Inferior parietal cortex (tissue), 1 donor: Measurements from ENCODE around the gene SSMEM1.
"Not testable (repeated sequence)": the region's sequence is repeated elsewhere in the genome, so short reads cannot be mapped to it uniquely, and the experiment has no call there.

Experiments used
- DNase-seq: peaks from one replicate; pipeline ENCODE4 v3.0.0-alpha.2; 2016; ENCODE audit errors: extremely low spot score

SSMEM1 gene

GRCh38 chr7:130207642-130208041 lies at the start of gene SSMEM1:
TSS of gene SSMEM1 (plus strand) at chr7:130207860. CDS start at chr7:130207911, 51 bp downstream.
- no peak for DNase-seq

DNA sequence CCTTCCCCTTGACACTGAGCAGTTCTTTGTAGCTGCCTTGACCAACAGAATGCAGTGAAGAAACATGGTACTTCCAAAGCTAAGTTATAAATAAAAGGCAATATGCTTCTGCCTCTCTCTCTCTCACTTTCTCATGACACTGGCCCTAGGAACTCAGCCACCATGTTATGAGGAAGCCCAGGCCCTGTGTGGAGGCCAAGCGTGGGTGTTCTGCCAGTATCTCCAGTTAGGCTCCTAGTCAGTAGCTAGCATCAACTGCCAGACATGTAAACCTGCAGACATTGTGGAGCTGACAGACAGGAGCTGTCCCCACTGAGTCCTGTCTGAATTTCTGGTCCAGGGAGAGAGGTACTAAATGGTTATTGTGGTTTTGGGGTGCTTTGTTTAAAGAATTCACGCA lies 47.6 kb upstream of the SSMEM1 start:
- DNase-seq = no peak

GRCh38 chr7:130160455-130160854 lies 47.2 kb upstream of the SSMEM1 start:
- DNase-seq = no peak

DNA sequence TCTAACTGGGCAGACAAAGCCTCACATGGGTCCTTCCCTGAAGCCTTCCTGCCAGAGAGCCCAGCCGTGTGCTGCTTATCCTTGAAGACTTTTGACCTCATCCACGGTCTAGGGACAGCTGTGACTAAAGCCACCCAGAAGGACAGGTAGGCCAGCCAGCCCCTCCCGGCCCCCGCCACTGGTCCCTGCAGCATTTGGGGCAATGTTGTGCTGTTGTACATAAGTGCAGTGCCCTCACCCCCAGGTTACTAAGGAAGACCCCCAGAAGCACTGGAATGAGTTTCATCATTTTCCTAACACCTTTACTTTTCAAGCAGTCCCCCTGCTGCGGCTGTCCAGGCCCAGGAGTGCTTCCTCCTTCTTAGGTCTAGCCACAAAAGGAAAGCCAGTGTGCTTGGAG lies 45.5 kb upstream of the SSMEM1 start:
- DNase-seq = no peak

- no peak for DNase-seq
Observed at GRCh38 chr7:130174237-130174959, 33.3 kb upstream of the SSMEM1 start.

GRCh38 chr7:130178251-130178650 lies 29.4 kb upstream of the SSMEM1 start:
- no peak for DNase-seq

DNA sequence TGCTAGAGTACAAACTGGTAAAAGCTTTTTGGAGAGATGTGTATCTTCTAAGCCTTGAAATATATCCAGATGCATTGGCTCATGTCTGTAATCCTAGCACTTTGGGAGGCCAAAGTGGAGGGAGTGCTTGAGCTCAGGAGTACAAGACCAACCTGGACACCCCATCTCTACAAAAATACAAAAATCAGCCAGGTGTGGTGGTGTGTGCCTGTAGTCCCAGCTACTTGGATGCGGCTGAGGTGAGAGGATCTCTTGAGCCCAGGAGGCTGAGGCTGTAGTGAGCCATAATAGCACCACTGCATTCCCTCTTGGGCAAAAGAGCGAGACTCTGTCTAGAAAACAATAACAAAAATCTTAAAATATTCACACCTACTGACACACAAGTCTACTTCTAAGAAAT lies 28.0 kb upstream of the SSMEM1 start:
- DNase-seq = no peak

DNA sequence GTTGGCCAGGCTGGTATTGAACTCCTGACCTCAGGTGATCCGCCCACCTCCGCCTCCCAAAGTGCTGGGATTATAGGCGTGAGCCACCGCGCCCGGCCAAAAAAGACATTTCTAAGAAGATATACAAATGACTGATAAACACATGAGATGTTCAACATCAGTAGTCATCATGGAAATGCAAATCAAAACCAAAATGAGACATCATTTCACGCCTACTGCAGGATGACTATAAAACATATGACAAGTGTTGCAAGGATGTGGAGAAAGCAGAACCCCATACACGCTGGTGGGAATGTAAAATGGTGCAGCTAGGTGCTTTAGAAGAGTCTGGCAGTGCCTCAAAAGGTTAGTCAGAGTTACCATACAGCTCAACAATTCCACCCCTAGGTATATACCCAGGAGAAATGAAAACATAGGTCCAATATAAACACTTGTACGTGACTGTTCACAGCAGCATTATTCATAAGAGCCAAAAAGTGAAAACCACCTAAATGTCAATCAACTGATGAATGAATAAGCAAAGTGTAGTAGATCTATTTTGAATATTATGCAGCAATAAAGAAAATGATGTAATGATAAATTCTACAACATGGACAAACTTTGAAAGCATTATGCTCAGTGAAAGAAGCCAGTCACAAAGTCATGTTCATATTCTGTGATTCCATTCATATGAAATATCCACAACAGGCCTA lies 26.9 kb upstream of the SSMEM1 start:
- DNase-seq = peak; percentile 8

DNA sequence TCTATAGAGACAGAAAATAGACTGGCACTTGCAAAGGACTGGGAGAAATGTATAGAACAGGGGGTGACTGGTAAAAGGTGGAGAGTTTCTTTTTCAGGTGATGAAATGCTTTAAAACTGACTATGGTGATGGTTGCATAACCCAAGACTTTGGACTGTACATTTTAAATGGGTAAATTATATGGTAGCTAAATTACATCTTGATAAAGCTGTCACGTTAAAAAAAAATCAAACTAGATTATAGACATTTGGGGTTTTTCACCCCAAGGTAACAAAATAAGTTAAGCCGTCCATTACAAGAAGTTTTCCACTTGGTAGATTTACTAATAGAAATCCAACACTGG lies 26.4 kb upstream of the SSMEM1 start:
- no peak for DNase-seq

DNA sequence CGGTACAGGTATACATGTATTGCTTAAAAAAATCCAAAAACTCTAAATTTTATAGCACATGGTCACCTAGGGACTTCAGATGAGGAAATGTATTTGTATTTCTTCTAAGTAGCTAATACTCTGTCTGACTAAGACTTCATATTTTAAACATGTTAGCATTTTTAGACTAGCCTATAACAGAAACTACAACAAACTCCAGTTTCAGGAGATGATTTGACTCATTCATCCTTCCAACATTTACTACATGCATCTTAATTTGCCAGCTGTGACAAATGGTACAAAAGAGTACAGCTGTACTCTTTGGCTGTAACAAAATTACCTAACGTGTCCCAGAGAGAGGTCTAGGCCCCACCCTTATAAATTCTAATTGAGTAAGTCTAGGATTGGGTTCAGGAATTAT lies 24.7 kb upstream of the SSMEM1 start:
- no peak for DNase-seq

DNA sequence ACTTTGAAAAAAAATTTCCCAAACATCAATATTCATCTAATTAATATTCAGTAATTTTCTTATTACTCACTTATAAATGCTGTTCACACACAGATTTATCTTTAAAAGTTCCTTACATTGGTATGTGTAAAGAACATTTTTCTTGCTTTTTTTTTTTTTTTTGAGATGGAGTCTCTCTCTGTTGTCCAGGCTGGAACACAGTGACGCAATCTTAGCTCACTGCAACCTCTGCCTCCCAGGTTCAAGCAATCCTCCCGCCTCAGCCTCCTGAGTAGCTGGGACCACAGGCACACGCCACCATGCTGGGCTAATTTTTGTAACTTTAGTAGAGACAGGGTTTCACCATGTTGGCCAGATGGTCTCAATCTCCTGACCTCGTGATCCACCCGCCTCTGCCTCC lies 23.3 kb upstream of the SSMEM1 start:
- not testable (repeated sequence) for DNase-seq

DNA sequence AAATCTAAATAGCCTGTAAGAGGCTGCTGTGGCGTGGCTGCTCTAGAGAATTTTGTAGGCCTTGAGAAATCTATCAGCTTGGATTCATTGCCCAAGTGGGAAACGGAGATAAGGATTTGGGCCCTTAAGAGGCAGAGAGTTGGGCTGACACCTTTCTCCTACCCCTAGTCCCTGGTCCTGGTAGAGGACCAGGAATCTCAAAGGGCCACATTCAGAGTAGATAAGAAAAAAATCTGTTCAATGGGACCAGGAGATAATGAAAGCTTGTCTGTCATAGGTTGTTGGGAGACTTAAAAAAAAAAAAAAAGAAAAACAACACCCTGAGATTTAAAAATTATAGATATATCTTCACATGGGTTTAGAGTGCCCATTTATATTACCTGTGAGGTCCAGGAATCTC lies 20.3 kb upstream of the SSMEM1 start:
- no peak for DNase-seq

- DNase-seq = no peak
Observed at GRCh38 chr7:130189343-130189742, 18.3 kb upstream of the SSMEM1 start.

DNA sequence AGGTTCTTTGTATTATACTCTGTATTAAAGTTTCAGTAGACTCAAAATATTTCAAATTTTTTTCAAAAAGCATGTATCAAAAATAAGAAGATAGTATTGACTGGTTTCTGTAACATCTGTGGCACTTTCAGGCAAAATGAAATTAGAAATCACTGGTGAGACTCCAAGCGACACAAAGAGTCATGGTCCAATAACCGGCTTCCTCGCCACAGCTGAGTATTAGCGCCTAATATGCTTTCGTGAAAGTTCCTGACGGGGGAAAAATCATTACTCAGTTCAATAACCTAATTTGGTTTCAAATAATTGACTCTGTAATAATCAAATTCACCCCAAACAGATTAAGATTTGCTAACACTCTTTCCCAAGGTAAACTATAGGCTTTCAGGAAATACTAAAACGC lies 15.9 kb upstream of the SSMEM1 start:
- no peak for DNase-seq

DNA sequence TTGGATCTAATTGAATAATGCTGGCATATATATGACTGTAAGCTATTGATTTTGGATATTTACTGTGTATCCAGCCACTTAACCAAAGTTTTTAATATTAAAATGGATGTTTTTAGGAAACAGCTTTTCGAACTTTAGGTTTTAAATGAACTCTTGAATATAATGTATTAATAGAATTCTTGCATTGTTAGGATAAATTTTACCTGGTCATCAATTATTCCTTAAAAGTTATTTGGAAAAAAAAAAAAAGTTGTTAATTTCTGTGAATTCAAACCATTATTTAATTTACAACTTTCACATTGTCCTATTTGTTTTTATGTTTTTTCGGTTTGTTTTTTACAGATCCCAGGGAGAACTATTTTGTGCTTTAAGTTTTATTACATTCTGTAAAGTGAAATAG lies 12.3 kb upstream of the SSMEM1 start:
- no peak for DNase-seq

GRCh38 chr7:130196476-130196875 lies 11.2 kb upstream of the SSMEM1 start:
- no peak for DNase-seq

DNA sequence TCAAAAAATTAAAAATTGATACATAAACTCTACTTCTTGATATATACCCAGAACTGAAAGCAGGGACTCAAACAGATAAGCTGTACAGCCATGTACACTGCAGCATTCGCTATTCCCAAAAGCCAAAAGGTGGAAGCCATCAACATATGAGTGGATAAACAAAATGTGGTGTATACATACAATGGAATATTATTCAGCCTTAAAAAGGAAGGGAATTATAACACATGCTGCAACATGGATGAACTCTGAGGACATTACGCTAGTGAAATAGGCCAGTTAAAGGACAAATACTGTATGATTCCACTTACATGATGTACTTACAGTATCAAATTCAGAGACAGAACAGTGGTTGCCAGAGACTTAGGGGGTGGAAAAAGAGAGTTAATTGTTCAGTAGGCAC lies 10.6 kb upstream of the SSMEM1 start:
- DNase-seq = no peak

- DNase-seq = no peak
Observed at GRCh38 chr7:130201796-130202195, 5.9 kb upstream of the SSMEM1 start.

GRCh38 chr7:130205084-130205947 lies 2.3 kb upstream of the SSMEM1 start, which contains the start of gene TMEM209:
TSS of gene TMEM209 (minus strand) at chr7:130205406. CDS start at chr7:130205375, 31 bp downstream.
- peak; percentile 99 for DNase-seq

DNA sequence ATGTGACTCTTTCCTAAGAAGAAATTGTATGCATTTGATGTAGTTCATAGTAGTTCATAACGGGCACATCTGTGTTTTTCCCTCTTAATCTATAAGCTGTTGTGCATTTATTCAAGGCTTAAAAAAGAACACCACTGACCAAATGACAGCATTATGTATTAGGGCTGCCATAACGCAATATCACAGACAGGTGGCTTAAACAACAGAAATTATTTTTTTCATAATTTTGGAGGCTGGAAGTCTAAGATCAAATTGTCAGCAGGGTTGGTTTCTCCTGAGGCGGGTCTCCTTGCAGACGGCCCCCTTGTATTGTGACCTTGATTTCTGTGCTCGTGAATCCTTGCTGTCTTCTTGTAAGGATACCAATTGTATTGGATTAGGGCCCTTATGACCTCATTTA lies 627 bp upstream of the SSMEM1 start:
- DNase-seq = no peak

DNA sequence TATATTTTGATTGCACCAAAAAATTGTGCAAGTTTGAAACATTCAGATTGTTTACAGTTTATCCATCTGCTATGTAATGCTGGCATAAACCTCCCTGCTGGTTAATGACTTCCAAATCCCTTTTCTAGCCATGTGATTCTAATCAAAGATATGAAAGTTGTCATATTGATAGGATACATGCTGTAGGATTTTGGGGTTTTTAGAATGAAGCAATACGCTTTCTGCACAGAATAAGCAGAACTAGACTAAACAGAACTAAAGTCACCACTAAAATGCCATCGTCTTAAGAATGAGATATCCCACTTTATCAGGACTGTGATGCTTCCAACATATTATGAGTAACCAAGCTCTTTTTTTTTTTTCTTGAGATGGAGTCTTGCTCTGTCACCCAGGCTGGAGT lies 856 bp downstream of the SSMEM1 start:
- DNase-seq = no peak

- no peak for DNase-seq
Observed at GRCh38 chr7:130210181-130210935, 2.7 kb downstream of the SSMEM1 start.
